Dendritic cell treated with granulocyte-macrophage colony-stimulating factor and Interleukin-4, amounts not matched to agents 40 ng/mL and 50 ng/mL, for 4 days (primary cell): ENCODE results near the gene A2ML1.
"Not testable (repeated sequence)": the region's sequence is repeated elsewhere in the genome, so short reads cannot be mapped to it uniquely, and the experiment has no call there.

Source experiments
- H3K27ac Mint-ChIP-seq: one replicate; pipeline ENCODE4 v1.8.0; 2022; ENCODE audit warnings: mild to moderate bottlenecking, mixed read lengths
- H3K27me3 Mint-ChIP-seq: one replicate; pipeline ENCODE4 v1.8.0; 2022; ENCODE audit warnings: mild to moderate bottlenecking, mixed read lengths
- H3K36me3 Mint-ChIP-seq: one replicate; pipeline ENCODE4 v1.8.0; 2022; ENCODE audit warnings: low read depth, mixed read lengths
- H3K4me1 Mint-ChIP-seq: one replicate; pipeline ENCODE4 v1.8.0; 2022; ENCODE audit warnings: low read depth, mixed read lengths
- H3K4me3 Mint-ChIP-seq: one replicate; pipeline ENCODE4 v1.8.0; 2022; ENCODE audit warnings: mild to moderate bottlenecking, moderate library complexity, mixed read lengths
- H3K9me3 Mint-ChIP-seq: one replicate; pipeline ENCODE4 v1.8.0; 2022; ENCODE audit warnings: mixed read lengths
- intact Hi-C: fragments of 100-400 bp; cut with micrococcal nuclease; formaldehyde crosslinking; loops from one replicate; pipeline ENCODE4 v1.15.0; 2022

Gene A2ML1

DNA sequence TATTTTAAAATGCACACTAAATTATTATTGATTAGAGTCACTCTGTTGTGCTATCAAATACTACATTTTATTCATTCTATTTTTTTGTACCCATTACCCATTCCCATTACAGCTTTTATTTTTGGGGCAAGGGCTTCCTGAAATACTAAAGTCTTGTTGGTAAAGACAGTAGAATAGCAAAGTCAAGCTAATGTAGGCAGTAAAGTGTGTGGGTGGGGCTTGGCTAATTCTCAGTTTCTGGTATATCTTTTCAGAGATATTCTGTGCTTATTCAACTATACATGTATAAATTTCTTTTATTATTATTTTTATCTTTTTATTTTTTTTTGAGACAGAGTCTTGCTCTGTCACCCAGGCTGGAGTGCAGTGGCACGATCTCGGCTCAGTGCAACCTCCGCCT is 69.6 kb downstream of the A2ML1 start:
- H3K27ac Mint-ChIP-seq, result no peak overlapping the region
- H3K9me3 Mint-ChIP-seq, result no peaks in the 10 kb centered on the region
- H3K27me3 Mint-ChIP-seq, result peaks cover 2% of the 10 kb centered on the region
- H3K4me1 Mint-ChIP-seq, result peaks cover 8% of the 10 kb centered on the region
- intact Hi-C loops, result loop anchor here (10.0 kb wide), 1 partner anchor 237 kb away; no protein-coding TSS in a partner anchor
- no peak overlapping the region for H3K4me3 Mint-ChIP-seq
- H3K36me3 Mint-ChIP-seq, result no peaks in the 10 kb centered on the region

GRCh38 chr12:8894378-8894777 is 72.0 kb downstream of the A2ML1 start:
- H3K36me3 Mint-ChIP-seq, result peaks cover under 1% of the 10 kb centered on the region
- H3K4me1 Mint-ChIP-seq, result peaks cover 22% of the 10 kb centered on the region
- H3K9me3 Mint-ChIP-seq, result peaks cover 10% of the 10 kb centered on the region
- H3K4me3 Mint-ChIP-seq, result no peak overlapping the region
- intact Hi-C loops, result loop anchor here (10.0 kb wide), 1 partner anchor 240 kb away; no protein-coding TSS in a partner anchor
- no peak overlapping the region for H3K27ac Mint-ChIP-seq
- H3K27me3 Mint-ChIP-seq, result peaks cover 2% of the 10 kb centered on the region

- intact Hi-C loops, result loop anchor here (10.0 kb wide), 1 partner anchor 240 kb away; no protein-coding TSS in a partner anchor
Observed at GRCh38 chr12:8894986-8895385, 72.6 kb downstream of the A2ML1 start.

GRCh38 chr12:8897081-8897480 is 74.7 kb downstream of the A2ML1 start:
- Mint-ChIP-seq H3K4me1 (peaks cover 22% of the 10 kb centered on the region), H3K27me3 (peaks cover 2% of the 10 kb centered on the region), H3K27ac (peak overlapping the region; percentile 24), H3K4me3 (no peak overlapping the region), H3K9me3 (peaks cover 32% of the 10 kb centered on the region), H3K36me3 (peaks cover 22% of the 10 kb centered on the region)
- intact Hi-C loops, result loop anchor here (10.0 kb wide), 1 partner anchor 242 kb away; no protein-coding TSS in a partner anchor

More at GRCh38 chr12:8894986-8895385, 72.6 kb downstream of the A2ML1 start:
- peaks cover 28% of the 10 kb centered on the region for H3K4me1 Mint-ChIP-seq
- H3K36me3 Mint-ChIP-seq, result peaks cover 7% of the 10 kb centered on the region
- H3K27me3 Mint-ChIP-seq, result peaks cover 2% of the 10 kb centered on the region
- H3K27ac Mint-ChIP-seq, result no peak overlapping the region
- no peak overlapping the region for H3K4me3 Mint-ChIP-seq
- H3K9me3 Mint-ChIP-seq, result peaks cover 16% of the 10 kb centered on the region

DNA sequence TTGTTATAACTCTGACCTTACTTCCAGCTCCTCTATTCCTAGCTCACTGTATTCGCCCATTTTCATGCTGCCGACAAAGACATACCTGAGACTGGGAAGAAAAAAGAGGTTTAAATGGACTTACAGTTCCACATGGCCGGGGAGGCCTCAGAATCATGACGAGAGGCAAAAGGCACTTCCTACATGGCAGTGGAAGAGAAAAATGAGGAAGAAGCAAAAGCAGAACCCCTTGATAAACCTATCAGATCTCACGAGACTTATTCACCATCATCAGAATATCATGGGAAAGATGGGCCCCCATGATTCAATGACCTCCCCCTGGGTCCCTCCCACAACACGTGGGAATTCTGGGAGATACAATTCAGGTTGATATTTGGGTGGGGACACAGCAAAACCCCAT is 77.4 kb downstream of the A2ML1 start:
- peaks cover 37% of the 10 kb centered on the region for H3K36me3 Mint-ChIP-seq
- H3K4me3 Mint-ChIP-seq, result no peak overlapping the region
- peaks cover 50% of the 10 kb centered on the region for H3K9me3 Mint-ChIP-seq
- peaks cover 42% of the 10 kb centered on the region for H3K4me1 Mint-ChIP-seq
- H3K27me3 Mint-ChIP-seq, result no peaks in the 10 kb centered on the region
- intact Hi-C loops, result loop anchor here (10.0 kb wide), 1 partner anchor 245 kb away; no protein-coding TSS in a partner anchor
- H3K27ac Mint-ChIP-seq, result peak overlapping the region; percentile 68

GRCh38 chr12:8902703-8903102 is 80.3 kb downstream of the A2ML1 start:
- Mint-ChIP-seq H3K4me1 (peaks cover 37% of the 10 kb centered on the region), H3K9me3 (peaks cover 50% of the 10 kb centered on the region), H3K27ac (peak overlapping the region; percentile 23), H3K36me3 (peaks cover 37% of the 10 kb centered on the region)
- H3K4me3 Mint-ChIP-seq, H3K27me3 Mint-ChIP-seq, intact Hi-C loops: not testable (repeated sequence)

DNA sequence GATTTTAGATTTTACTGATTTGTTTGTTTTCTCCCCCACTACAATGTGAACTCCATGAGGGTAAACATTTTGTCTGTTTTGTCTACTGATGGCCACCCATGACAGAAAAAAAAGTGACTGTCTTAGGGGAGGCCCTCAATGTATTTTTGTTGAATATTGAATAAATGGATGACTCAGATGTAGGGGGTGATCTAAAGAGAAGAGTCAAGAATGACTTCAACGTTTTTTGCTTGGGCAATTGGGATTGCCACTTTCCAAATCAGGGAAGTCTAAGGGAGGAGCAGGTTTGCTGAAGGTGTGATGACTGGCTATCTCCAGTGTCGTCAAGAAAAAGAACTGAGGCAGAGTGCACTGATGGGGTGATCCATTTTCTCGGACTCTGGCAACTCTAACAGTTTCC is 81.2 kb downstream of the A2ML1 start:
- peaks cover 48% of the 10 kb centered on the region for H3K9me3 Mint-ChIP-seq
- H3K36me3 Mint-ChIP-seq, result peaks cover 37% of the 10 kb centered on the region
- H3K27me3 Mint-ChIP-seq, result peaks cover 3% of the 10 kb centered on the region
- intact Hi-C loops, result no loop called here
- no peak overlapping the region for H3K4me3 Mint-ChIP-seq
- H3K27ac Mint-ChIP-seq, result peak overlapping the region; percentile 23
- H3K4me1 Mint-ChIP-seq, result peaks cover 36% of the 10 kb centered on the region

DNA sequence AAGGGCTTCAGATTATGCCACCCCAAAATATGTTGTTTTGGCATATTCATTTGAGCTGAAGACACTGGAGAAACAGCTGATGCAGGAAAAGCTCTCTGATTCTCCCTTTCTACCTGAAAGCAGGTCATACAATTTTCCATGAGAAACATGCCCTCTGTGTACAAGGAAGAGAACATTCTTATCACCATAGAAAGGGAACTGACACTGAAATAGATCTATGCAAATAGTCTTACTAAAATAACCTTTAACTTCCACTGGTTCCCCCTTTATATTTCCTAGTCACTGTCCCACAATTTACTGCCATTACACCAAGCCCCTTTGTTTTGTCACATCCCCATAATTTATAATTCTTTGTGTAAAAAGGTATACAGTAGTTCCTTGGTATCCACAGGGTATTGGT is 82.2 kb downstream of the A2ML1 start:
- H3K9me3 Mint-ChIP-seq, result peaks cover 38% of the 10 kb centered on the region

GRCh38 chr12:8905546-8905945 is 83.1 kb downstream of the A2ML1 start:
- no peak overlapping the region for H3K27ac Mint-ChIP-seq
- peaks cover 3% of the 10 kb centered on the region for H3K27me3 Mint-ChIP-seq
- peaks cover 29% of the 10 kb centered on the region for H3K9me3 Mint-ChIP-seq
- no peak overlapping the region for H3K4me3 Mint-ChIP-seq
- intact Hi-C loops, result no loop called here
- peaks cover 24% of the 10 kb centered on the region for H3K36me3 Mint-ChIP-seq
- H3K4me1 Mint-ChIP-seq, result peaks cover 23% of the 10 kb centered on the region

More for the DNA sequence above, 82.2 kb downstream of the A2ML1 start:
- intact Hi-C loops, result no loop called here
- peaks cover 33% of the 10 kb centered on the region for H3K36me3 Mint-ChIP-seq
- H3K27ac Mint-ChIP-seq, result no peak overlapping the region
- H3K4me1 Mint-ChIP-seq, result peaks cover 26% of the 10 kb centered on the region
- peaks cover 3% of the 10 kb centered on the region for H3K27me3 Mint-ChIP-seq
- H3K4me3 Mint-ChIP-seq, result no peak overlapping the region

DNA sequence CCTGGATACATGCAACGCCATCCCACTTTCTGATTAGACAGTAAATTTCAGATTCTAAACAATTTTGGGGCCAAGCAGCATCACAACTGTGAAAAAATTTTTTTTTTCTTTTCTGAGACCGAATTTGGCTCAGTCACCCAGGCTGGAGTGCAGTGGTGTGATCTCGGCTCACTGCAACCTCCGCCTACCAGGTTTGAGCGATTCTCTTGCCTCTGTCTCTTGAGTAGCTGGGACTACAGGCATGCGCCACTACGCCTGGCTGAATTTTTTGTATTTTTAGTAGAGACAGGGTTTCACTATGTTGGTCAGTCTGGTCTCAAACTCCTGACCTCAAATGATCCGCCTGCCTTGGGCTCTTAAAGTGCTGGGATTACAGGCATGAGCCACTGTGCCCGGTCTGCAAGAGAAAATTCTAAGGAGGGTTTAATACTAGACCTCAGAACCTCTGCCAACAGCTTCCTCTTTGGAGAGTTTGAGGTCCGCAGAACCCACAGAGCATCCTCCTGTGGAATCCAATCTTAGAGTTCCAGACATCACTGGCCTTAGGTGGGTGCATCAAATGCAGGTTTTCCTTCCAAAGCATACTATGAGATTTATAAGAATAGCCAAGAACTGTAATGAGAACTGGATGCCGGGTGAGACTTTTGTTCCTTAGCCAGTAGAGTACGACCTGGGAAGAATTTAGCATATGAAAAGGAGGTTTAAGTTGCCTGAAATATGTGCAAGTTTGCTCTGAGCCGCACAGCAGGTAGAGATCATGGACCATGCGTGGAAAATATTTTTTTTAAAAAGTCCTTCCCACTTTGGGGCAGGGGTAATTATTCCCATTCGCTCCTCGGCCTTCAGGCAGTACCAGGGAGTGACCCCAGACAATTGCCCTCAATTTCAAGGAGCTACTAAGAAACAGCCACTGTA is 84.1 kb downstream of the A2ML1 start:
- Mint-ChIP-seq H3K9me3 (peaks cover 23% of the 10 kb centered on the region), H3K36me3 (peaks cover 17% of the 10 kb centered on the region), H3K27me3 (peaks cover 3% of the 10 kb centered on the region), H3K4me1 (peaks cover 23% of the 10 kb centered on the region), H3K27ac (no peak overlapping the region), H3K4me3 (no peak overlapping the region)
- intact Hi-C loops, result no loop called here

DNA sequence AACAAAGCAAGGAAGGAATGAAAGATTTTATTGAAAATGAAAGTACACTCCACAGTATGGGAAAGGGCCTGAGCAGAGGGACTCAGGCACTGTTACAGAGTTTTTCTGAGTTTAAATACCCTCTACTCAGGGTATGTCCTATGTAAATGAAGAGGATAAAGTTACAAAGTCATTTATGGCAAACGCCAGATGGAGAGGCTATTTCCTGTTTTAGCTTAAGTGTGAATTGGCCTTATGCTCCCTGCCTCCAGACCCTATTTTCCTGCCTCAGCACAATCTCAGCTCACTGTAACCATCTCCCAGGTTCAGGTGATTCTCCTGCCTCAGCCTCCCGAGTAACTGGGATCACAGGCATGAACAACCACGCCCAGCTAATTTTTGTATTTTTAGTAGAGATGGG is 85.1 kb downstream of the A2ML1 start:
- Mint-ChIP-seq H3K27ac (no peak overlapping the region), H3K4me3 (no peak overlapping the region), H3K9me3 (peaks cover 14% of the 10 kb centered on the region)

DNA sequence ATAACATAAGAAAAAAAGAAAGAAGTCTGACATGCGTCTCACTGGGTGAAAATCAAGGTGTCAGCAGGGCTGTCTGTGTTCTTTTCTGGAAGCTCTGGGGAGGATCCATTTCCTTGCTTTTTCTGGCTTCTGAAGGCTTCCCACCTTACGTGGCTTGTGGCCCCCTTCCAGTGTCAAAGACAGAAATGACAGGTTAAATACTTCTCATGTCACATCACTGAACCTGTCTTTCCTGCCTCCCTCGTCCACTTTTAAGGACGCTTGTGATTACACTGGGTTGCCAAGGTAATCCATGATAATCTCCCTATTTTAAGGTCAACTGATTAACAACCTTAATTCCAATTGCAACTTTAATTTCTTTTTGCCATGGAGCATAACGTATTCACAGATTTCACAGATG is 87.3 kb downstream of the A2ML1 start:
- H3K4me1 Mint-ChIP-seq, result peaks cover 15% of the 10 kb centered on the region
- H3K36me3 Mint-ChIP-seq, result no peaks in the 10 kb centered on the region
- no peaks in the 10 kb centered on the region for H3K9me3 Mint-ChIP-seq
- H3K4me3 Mint-ChIP-seq, result no peak overlapping the region
- H3K27ac Mint-ChIP-seq, result no peak overlapping the region
- peaks cover 14% of the 10 kb centered on the region for H3K27me3 Mint-ChIP-seq
- intact Hi-C loops, result loop anchor here (10.0 kb wide), 1 partner anchor 135 kb away; no protein-coding TSS in a partner anchor

More for the DNA sequence above, 85.1 kb downstream of the A2ML1 start:
- Mint-ChIP-seq H3K27me3 (peaks cover 3% of the 10 kb centered on the region), H3K36me3 (peaks cover 11% of the 10 kb centered on the region), H3K4me1 (peaks cover 19% of the 10 kb centered on the region)
- intact Hi-C loops, result no loop called here

GRCh38 chr12:8911606-8912268 is 89.3 kb downstream of the A2ML1 start:
- no peak overlapping the region for H3K27ac Mint-ChIP-seq
- no peaks in the 10 kb centered on the region for H3K9me3 Mint-ChIP-seq
- H3K27me3 Mint-ChIP-seq, result peaks cover 11% of the 10 kb centered on the region
- intact Hi-C loops, result loop anchor here (10.0 kb wide), 1 partner anchor 133 kb away; no protein-coding TSS in a partner anchor
- H3K4me3 Mint-ChIP-seq, result no peak overlapping the region
- H3K4me1 Mint-ChIP-seq, result peaks cover 12% of the 10 kb centered on the region
- no peaks in the 10 kb centered on the region for H3K36me3 Mint-ChIP-seq

DNA sequence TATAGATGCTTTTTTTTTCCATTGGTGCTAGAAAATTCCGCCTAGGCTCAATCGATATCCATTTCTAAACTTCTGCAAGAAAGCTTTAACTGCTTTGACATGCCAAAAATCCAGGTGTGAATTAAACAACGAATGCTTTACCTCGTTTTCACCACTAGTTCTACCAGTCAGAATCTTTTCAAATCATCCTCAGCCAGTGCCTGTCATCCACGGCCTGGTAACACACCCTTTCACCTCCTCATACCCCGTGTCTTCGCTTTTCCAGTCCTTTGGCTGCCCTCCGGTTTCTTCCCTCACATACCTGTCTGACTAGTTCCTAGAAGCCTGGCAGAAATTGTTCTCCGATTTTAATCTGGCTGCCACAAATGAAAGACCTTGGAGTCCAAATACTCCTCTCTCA is 90.5 kb downstream of the A2ML1 start:
- H3K36me3 Mint-ChIP-seq, result no peaks in the 10 kb centered on the region
- peaks cover 11% of the 10 kb centered on the region for H3K27me3 Mint-ChIP-seq
- H3K27ac Mint-ChIP-seq, result no peak overlapping the region
- no peak overlapping the region for H3K4me3 Mint-ChIP-seq
- no peaks in the 10 kb centered on the region for H3K9me3 Mint-ChIP-seq
- H3K4me1 Mint-ChIP-seq, result peaks cover 12% of the 10 kb centered on the region
- intact Hi-C loops, result loop anchor here (10.0 kb wide), 1 partner anchor 132 kb away; no protein-coding TSS in a partner anchor
